ENCODE results near the gene PRKAR1B. TPM values are rescaled to one million over a fixed set of nuclear protein-coding genes. Genes with fewer than 3 reads are reported as not detected.

Gene PRKAR1B
- total and polyA plus RNA-seq, 2 donors (not counting 1 experiment from before 2014, with no cell fraction given) = 4.5 to 8.6 TPM

- intact Hi-C loops (cut with micrococcal nuclease) = no loop called here
- ChIA-PET POLR2A (no interaction called here), CTCF (interaction anchor here (0.9 kb wide), 1 partner anchor 10 kb away, joined by 3 read pairs; no protein-coding TSS in a partner anchor)
- H3K9me3 ChIP-seq (ENCODE audit: control extremely low read depth in 1 of 3, control insufficient read depth in 2 of 3, insufficient read depth in 1 of 3, low read length in 2 of 3) = peaks cover 2 to 9% (median 5%) of the 10 kb centered on the region in 3 donors
- H3K27me3 ChIP-seq (replicated peaks in 1 of 4; ENCODE audit: control extremely low read depth in 1 of 4, control insufficient read depth in 3 of 4, insufficient read depth in 4 of 4, low read length in 3 of 4) = no peaks in the 10 kb centered on the region
- no peak overlapping the region for H3K4me2 ChIP-seq (replicated peaks; ENCODE audit: low read depth, low read length, poor library complexity, severe bottlenecking)
- no peak overlapping the region for H3K27ac Mint-ChIP-seq
- no peak for DNase-seq
- WGBS (ENCODE audit: insufficient coverage) = 95% methylated on average over 20 of the region's 23 CpGs
- H3K4me1 Mint-ChIP-seq = peaks cover 18% of the 10 kb centered on the region
- TF ChIP-seq, protein P1, sequence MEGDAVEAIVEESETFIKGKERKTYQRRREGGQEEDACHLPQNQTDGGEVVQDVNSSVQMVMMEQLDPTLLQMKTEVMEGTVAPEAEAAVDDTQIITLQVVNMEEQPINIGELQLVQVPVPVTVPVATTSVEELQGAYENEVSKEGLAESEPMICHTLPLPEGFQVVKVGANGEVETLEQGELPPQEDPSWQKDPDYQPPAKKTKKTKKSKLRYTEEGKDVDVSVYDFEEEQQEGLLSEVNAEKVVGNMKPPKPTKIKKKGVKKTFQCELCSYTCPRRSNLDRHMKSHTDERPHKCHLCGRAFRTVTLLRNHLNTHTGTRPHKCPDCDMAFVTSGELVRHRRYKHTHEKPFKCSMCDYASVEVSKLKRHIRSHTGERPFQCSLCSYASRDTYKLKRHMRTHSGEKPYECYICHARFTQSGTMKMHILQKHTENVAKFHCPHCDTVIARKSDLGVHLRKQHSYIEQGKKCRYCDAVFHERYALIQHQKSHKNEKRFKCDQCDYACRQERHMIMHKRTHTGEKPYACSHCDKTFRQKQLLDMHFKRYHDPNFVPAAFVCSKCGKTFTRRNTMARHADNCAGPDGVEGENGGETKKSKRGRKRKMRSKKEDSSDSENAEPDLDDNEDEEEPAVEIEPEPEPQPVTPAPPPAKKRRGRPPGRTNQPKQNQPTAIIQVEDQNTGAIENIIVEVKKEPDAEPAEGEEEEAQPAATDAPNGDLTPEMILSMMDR (IDR thresholded peaks at IDR 0.05) = no peak
- TF ChIP-seq EZH2 (IDR thresholded peaks at IDR 0.05; ENCODE audit: borderline replicate concordance, insufficient read depth, low read depth, low read length, poor library complexity, severe bottlenecking) = no peak
- no peaks in the 10 kb centered on the region for H3K27me3 Mint-ChIP-seq
- H3K79me2 ChIP-seq (ENCODE audit: control insufficient read depth, insufficient read depth, low read length) = peaks cover 35% of the 10 kb centered on the region
- no peak overlapping the region for H3K4me3 Mint-ChIP-seq
- H3K4me1 ChIP-seq (ENCODE audit: control insufficient read depth in 2 of 2, insufficient read depth in 2 of 2, low read length in 2 of 2) = peaks cover 12 to 16% of the 10 kb centered on the region in 2 donors
- no peak overlapping the region for H3K27ac ChIP-seq (ENCODE audit: low read length in 2 of 2)
- H3K4me3 ChIP-seq (ENCODE audit: control extremely low read depth in 1 of 5, extremely low read depth in 1 of 5, insufficient read depth in 1 of 5, low read depth in 2 of 5, low read length in 4 of 5) = no peak overlapping the region
- H2AFZ ChIP-seq (ENCODE audit: insufficient read depth, low read depth, low read length, poor library complexity, severe bottlenecking) = no peak overlapping the region
- peaks cover 7% of the 10 kb centered on the region for H4K20me1 ChIP-seq (ENCODE audit: control insufficient read depth, insufficient read depth, low read length, poor library complexity, severe bottlenecking)
- ATAC-seq (ENCODE audit: low read depth) = no peak
- no peaks in the 10 kb centered on the region for H3K9me3 Mint-ChIP-seq (ENCODE audit: insufficient read depth)
- H3K36me3 ChIP-seq (replicated peaks in 1 of 2; ENCODE audit: control extremely low read depth in 1 of 2, control insufficient read depth in 1 of 2, extremely low read depth in 1 of 2, insufficient read depth in 2 of 2, low read length in 1 of 2) = peaks cover 0 to 8% of the 10 kb centered on the region in 2 experiments
- no peak overlapping the region for H3K9ac ChIP-seq (ENCODE audit: low read length)
These were observed 3.7 kb upstream of the PRKAR1B start for GRCh38 chr7:730501-731439.

All from B cell (primary cell).